ENCODE data around the gene PRSS22.

PRSS22 gene

GRCh38 chr16:2808181-2808580, 49.8 kb downstream of the PRSS22 start:
- no peak overlapping the region for H2AFZ ChIP-seq (ENCODE audit: low read depth, low read length, severe bottlenecking)
- H3K9me2 ChIP-seq (replicated peaks; ENCODE audit: insufficient read depth, low read length), result no peaks in the 10 kb centered on the region
- H3K9ac ChIP-seq (ENCODE audit: low read length), result no peak overlapping the region
- no peaks in the 10 kb centered on the region for H3F3A ChIP-seq (ENCODE audit: insufficient read depth)
- H3K4me2 ChIP-seq (ENCODE audit: low read depth, low read length, poor library complexity, severe bottlenecking), result no peak overlapping the region
- no peak overlapping the region for H3K27ac ChIP-seq (ENCODE audit: low read depth, low read length)
- H3K27me3 ChIP-seq (ENCODE audit: low read length), result no peaks in the 10 kb centered on the region
- H3K9me3 ChIP-seq (ENCODE audit: insufficient read depth, low read length), result no peaks in the 10 kb centered on the region
- H3K79me2 ChIP-seq (ENCODE audit: insufficient read depth, low read length), result no peaks in the 10 kb centered on the region
- H3K36me3 ChIP-seq (ENCODE audit: low read length), result no peaks in the 10 kb centered on the region
- no peaks in the 10 kb centered on the region for H4K20me1 ChIP-seq (ENCODE audit: low read depth, low read length)
- TF ChIP-seq, protein P1, sequence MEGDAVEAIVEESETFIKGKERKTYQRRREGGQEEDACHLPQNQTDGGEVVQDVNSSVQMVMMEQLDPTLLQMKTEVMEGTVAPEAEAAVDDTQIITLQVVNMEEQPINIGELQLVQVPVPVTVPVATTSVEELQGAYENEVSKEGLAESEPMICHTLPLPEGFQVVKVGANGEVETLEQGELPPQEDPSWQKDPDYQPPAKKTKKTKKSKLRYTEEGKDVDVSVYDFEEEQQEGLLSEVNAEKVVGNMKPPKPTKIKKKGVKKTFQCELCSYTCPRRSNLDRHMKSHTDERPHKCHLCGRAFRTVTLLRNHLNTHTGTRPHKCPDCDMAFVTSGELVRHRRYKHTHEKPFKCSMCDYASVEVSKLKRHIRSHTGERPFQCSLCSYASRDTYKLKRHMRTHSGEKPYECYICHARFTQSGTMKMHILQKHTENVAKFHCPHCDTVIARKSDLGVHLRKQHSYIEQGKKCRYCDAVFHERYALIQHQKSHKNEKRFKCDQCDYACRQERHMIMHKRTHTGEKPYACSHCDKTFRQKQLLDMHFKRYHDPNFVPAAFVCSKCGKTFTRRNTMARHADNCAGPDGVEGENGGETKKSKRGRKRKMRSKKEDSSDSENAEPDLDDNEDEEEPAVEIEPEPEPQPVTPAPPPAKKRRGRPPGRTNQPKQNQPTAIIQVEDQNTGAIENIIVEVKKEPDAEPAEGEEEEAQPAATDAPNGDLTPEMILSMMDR (IDR thresholded peaks at IDR 0.05; ENCODE audit: insufficient read depth, low read length, poor library complexity, severe bottlenecking), result no peak
- TF ChIP-seq EZH2phosphoT487 (conservative IDR thresholded peaks at IDR 0.05; ENCODE audit: low read length), result no peak
- H3K4me3 ChIP-seq (ENCODE audit: insufficient read depth, low read length, poor library complexity, severe bottlenecking), result no peak overlapping the region

- H3F3A ChIP-seq (ENCODE audit: insufficient read depth), result no peaks in the 10 kb centered on the region
- no peak overlapping the region for H3K9ac ChIP-seq (ENCODE audit: low read length)
- H3K27ac ChIP-seq (ENCODE audit: low read depth, low read length), result no peak overlapping the region
- no peak overlapping the region for H3K4me2 ChIP-seq (ENCODE audit: low read depth, low read length, poor library complexity, severe bottlenecking)
- no peak overlapping the region for H3K4me3 ChIP-seq (ENCODE audit: insufficient read depth, low read length, poor library complexity, severe bottlenecking)
- no peaks in the 10 kb centered on the region for H3K27me3 ChIP-seq (ENCODE audit: low read length)
- H3K36me3 ChIP-seq (ENCODE audit: low read length), result no peaks in the 10 kb centered on the region
- no peaks in the 10 kb centered on the region for H4K20me1 ChIP-seq (ENCODE audit: low read depth, low read length)
- no peaks in the 10 kb centered on the region for H3K9me2 ChIP-seq (replicated peaks; ENCODE audit: insufficient read depth, low read length)
- H3K79me2 ChIP-seq (ENCODE audit: insufficient read depth, low read length), result no peaks in the 10 kb centered on the region
- H3K9me3 ChIP-seq (ENCODE audit: insufficient read depth, low read length), result no peaks in the 10 kb centered on the region
- no peak overlapping the region for H2AFZ ChIP-seq (ENCODE audit: low read depth, low read length, severe bottlenecking)
- TF ChIP-seq EZH2phosphoT487 (conservative IDR thresholded peaks at IDR 0.05; ENCODE audit: low read length), result no peak
- TF ChIP-seq, protein P1 (IDR thresholded peaks at IDR 0.05; ENCODE audit: insufficient read depth, low read length, poor library complexity, severe bottlenecking), result no peak
Measured at GRCh38 chr16:2806286-2806685, 51.7 kb downstream of the PRSS22 start.

- Histone ChIP-seq H3K36me3 (ENCODE audit: low read length) (no peaks in the 10 kb centered on the region), H3K4me3 (ENCODE audit: insufficient read depth, low read length, poor library complexity, severe bottlenecking) (no peak overlapping the region), H2AFZ (ENCODE audit: low read depth, low read length, severe bottlenecking) (no peak overlapping the region), H3K27me3 (ENCODE audit: low read length) (no peaks in the 10 kb centered on the region), H3K9me2 (replicated peaks; ENCODE audit: insufficient read depth, low read length) (no peaks in the 10 kb centered on the region), H3K27ac (ENCODE audit: low read depth, low read length) (no peak overlapping the region), H3K79me2 (ENCODE audit: insufficient read depth, low read length) (no peaks in the 10 kb centered on the region), H4K20me1 (ENCODE audit: low read depth, low read length) (no peaks in the 10 kb centered on the region), H3K4me2 (ENCODE audit: low read depth, low read length, poor library complexity, severe bottlenecking) (no peak overlapping the region), H3F3A (ENCODE audit: insufficient read depth) (no peaks in the 10 kb centered on the region), H3K9ac (ENCODE audit: low read length) (no peak overlapping the region), H3K9me3 (ENCODE audit: insufficient read depth, low read length) (no peaks in the 10 kb centered on the region)
- TF ChIP-seq, protein P1 (IDR thresholded peaks at IDR 0.05; ENCODE audit: insufficient read depth, low read length, poor library complexity, severe bottlenecking), result no peak
- no peak for TF ChIP-seq EZH2phosphoT487 (conservative IDR thresholded peaks at IDR 0.05; ENCODE audit: low read length)
Measured at GRCh38 chr16:2804728-2805127, 53.2 kb downstream of the PRSS22 start.

All from SU-DHL-6 (cell line).